Fibroblast of pulmonary artery (primary cell): ENCODE measurements around the gene PTGIR.

ENCODE experiments used
- DNase-seq: peaks from one replicate; pipeline ENCODE4 v3.0.0-alpha.2; 2010; ENCODE audit warnings: low read depth
- H3K4me3 ChIP-seq: replicated peaks from 2 replicates; pipeline ENCODE4 v1.5.1; 2011; ENCODE audit warnings: low read depth, mild to moderate bottlenecking, control low read depth, low read length, moderate library complexity
- CTCF ChIP-seq: IDR thresholded peaks from 2 replicates; pipeline ENCODE4 v1.5.1; 2011; ENCODE audit warnings: mild to moderate bottlenecking, control low read depth, low read length, inconsistent platforms; ENCODE audit errors: missing control alignments

Gene PTGIR

GRCh38 chr19:46615966-46616365 lies 8.9 kb downstream of the PTGIR start:
- no peak overlapping the region for H3K4me3 ChIP-seq
- no peak for DNase-seq
- TF ChIP-seq CTCF = no peak

- TF ChIP-seq CTCF = peak; percentile 81
- peak; percentile 87 for DNase-seq
- no peak overlapping the region for H3K4me3 ChIP-seq
These were observed 10.7 kb downstream of the PTGIR start for GRCh38 chr19:46614114-46614722.

DNA sequence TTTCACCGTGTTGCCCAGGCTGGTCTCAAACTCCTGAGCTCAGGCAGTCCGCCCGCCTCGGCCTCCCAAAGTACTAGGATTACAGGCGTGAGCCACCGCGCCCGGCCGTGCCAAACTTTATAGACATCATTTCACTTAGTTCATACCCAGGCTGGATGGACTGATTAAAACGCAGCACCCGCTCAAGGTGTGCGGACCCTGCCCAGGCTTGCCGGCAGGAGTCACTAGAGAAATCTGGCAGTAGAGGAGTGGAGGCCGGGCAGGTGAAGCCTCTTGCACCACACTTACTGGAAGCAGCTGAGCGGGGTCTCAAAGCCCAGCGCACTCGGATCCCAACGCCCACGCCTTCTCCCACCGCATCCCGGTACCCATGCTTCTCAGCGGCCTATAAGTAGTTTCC lies 11.4 kb downstream of the PTGIR start:
- no peak for DNase-seq
- no peak for TF ChIP-seq CTCF
- no peak overlapping the region for H3K4me3 ChIP-seq

DNA sequence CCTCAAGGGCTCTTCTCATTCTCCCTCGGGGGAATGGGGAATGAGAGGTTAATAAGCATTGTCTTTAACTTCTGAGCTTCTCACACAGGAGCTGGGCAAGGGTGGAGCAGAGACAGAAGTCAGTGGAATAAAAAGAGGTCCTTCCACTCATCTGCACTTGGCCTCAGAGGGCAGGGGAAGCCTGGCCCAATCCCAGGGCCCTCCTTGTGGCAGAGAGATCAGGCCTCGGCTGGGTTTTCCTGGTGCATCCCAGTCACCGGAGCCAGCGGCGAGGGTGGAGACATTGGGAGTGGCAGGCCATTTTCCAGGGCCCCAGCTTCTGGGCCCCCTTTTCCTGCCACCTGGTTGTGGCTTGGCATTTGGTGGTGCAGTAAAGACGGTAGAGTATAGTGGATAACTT lies 13.1 kb downstream of the PTGIR start:
- no peak for DNase-seq
- no peak overlapping the region for H3K4me3 ChIP-seq

DNA sequence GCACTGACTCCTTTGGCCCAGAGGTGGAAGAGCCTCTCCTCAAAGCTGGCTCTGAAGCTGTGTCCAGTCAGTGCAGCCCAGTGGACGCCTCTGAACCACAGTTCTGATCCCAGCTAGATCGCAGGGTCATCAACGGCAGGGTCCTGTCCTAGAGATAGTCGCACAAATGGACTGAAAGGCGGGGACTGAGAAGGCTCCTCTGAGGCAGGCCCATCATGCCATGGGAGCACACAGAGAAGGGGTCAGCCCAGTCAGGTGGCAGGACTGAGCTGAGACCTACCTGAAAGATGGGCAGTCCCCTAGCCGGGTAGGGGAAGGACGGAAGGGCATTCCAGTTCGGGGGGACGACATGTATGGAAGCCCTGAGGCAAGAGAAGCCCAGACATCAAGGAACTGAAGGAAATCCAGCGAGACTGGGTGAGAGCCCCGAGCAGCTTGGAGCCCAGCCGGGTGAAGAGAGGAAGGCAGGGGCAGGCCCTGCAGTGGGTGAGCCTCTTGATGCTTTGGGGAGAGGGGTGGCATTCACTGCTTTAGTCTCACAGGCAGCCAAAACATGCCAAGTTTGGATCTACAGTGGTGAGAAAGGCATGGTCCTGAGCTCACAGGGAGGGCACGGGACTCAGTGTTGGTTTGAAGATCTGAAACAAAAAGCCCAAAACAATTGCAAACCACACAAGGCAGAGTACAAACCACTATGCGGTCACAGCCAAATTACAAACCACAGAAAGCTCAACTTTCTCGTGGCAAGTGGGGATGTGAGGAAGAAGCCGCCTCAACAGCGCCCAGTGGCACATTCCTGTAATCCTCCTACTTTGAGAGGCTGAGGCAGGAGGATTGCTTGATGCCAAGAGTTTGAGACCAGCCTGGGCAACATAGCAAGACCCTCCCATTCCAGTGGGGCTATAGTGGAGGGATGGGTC lies 13.8 kb downstream of the PTGIR start:
- DNase-seq = no peak
- H3K4me3 ChIP-seq = no peak overlapping the region
- no peak for TF ChIP-seq CTCF

More for the DNA sequence above, 13.1 kb downstream of the PTGIR start:
- no peak for TF ChIP-seq CTCF

GRCh38 chr19:46610413-46610775 lies 14.5 kb downstream of the PTGIR start:
- no peak overlapping the region for H3K4me3 ChIP-seq
- DNase-seq = no peak
- TF ChIP-seq CTCF = no peak
